Peyer's patch (tissue), 4 donors: Measurements from ENCODE around the gene COL26A1. TPM values are rescaled to one million over a fixed set of nuclear protein-coding genes. Genes with fewer than 3 reads are reported as not detected.
"Not testable (repeated sequence)": the region's sequence is repeated elsewhere in the genome, so short reads cannot be mapped to it uniquely, and the experiment has no call there.

Experiments
- DNase-seq, 3 donors: peaks; one replicate each; pipeline ENCODE4 v3.0.0-alpha.2; 2017 to 2019
- H3K27ac ChIP-seq, 4 donors: fragments of 200-600 bp; sonication (generic); one replicate each; pipeline ENCODE4 v1.5.1; 2016 to 2019
- H3K27me3 ChIP-seq, 2 donors: fragments of 200-600 bp; sonication (generic); one replicate each; pipeline ENCODE4 v1.5.1; 2019
- H3K36me3 ChIP-seq, 3 donors: fragments of 200-600 bp; sonication (generic); one replicate each; pipeline ENCODE4 v1.5.1; 2016 to 2019
- H3K4me1 ChIP-seq, 4 donors: fragments of 200-600 bp; sonication (generic); one replicate each; pipeline ENCODE4 v1.5.1; 2016 to 2019
- H3K4me3 ChIP-seq, 4 donors: fragments of 200-600 bp; sonication (generic); 1 replicate in 3 of 4; 2 replicates in 1 of 4; pipeline ENCODE4 v1.5.1; 2016 to 2019; ENCODE audit warnings: mild to moderate bottlenecking in 1 of 4
- H3K9me3 ChIP-seq, 4 donors: fragments of 200-600 bp; sonication (generic); one replicate each; pipeline ENCODE4 v1.5.1; 2016 to 2019; ENCODE audit warnings: mild to moderate bottlenecking in 1 of 4
- POLR2A ChIP-seq, 2 donors: fragments of 450-650 bp; IDR thresholded peaks; one replicate each; pipeline ENCODE4 v1.5.1; 2017; ENCODE audit warnings: antibody characterized with exemption in 2 of 2, mild to moderate bottlenecking in 2 of 2, moderate library complexity in 2 of 2
- total RNA-seq, 4 donors: library from RNA; depleted of rRNA; stranded (reverse); fragments of >200 nt; gene quantifications; one replicate each; pipeline ENCODE4 v1.1.0, GENCODE V29; 2016
- TF ChIP-seq, protein P1 (sequence below), 6 experiments: fragments of 450-650 bp in 4 of 6; fragments of 200-600 bp in 2 of 6; sonication (generic) in 1 of 6; IDR thresholded peaks; one replicate each; pipeline ENCODE4 v1.5.1; 2017 to 2019; ENCODE audit warnings: antibody characterized with exemption in 6 of 6, mild to moderate bottlenecking in 3 of 6, moderate library complexity in 1 of 6

Gene COL26A1
- total RNA-seq, 4 donors from 2014 or later, result not detected

DNA sequence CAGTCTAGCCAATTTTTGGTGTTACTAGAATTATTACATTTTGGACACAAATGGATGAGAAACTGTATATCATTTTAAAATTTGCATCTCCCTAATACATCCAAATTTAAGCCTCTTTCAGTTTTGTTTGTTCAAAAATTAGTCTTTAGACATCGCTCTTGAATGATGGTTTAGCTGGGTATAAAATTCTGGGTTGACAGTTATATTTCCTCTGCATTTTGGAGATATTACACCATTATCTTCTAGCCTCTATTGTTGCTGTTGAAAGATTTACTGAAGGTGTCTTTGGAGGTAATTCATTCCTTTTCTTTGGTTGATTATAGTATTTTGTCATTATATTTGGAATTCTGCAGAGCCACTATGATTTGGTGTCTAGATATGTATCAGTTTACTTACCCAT lies 116.5 kb downstream of the COL26A1 start:
- no peak for TF ChIP-seq POLR2A (IDR thresholded peaks at IDR 0.05)
- TF ChIP-seq, protein P1, sequence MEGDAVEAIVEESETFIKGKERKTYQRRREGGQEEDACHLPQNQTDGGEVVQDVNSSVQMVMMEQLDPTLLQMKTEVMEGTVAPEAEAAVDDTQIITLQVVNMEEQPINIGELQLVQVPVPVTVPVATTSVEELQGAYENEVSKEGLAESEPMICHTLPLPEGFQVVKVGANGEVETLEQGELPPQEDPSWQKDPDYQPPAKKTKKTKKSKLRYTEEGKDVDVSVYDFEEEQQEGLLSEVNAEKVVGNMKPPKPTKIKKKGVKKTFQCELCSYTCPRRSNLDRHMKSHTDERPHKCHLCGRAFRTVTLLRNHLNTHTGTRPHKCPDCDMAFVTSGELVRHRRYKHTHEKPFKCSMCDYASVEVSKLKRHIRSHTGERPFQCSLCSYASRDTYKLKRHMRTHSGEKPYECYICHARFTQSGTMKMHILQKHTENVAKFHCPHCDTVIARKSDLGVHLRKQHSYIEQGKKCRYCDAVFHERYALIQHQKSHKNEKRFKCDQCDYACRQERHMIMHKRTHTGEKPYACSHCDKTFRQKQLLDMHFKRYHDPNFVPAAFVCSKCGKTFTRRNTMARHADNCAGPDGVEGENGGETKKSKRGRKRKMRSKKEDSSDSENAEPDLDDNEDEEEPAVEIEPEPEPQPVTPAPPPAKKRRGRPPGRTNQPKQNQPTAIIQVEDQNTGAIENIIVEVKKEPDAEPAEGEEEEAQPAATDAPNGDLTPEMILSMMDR (IDR thresholded peaks at IDR 0.05), result no peak
- DNase-seq, result no peak

DNA sequence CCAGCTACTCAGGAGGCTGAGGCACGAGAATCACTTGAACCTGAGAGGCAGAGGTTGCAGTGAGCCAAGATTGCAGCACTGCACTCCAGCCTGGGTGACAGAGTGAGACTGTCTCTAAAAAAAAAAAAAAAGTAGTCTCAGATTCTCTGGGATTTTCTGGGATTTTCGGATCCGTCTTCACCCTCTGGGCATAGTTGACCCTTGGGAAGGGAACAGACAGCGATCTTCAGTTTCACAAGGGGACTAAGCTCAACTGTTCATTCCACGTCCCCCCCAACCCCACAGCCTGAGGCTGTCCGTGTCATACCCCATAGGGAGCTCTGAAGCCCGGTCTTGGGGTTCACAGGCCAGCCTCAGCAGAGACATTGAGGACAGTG lies 123.4 kb downstream of the COL26A1 start:
- H3K27me3 ChIP-seq, DNase-seq, H3K4me1 ChIP-seq, H3K4me3 ChIP-seq, H3K27ac ChIP-seq, H3K9me3 ChIP-seq, H3K36me3 ChIP-seq: not testable (repeated sequence)

More for the DNA sequence above, 116.5 kb downstream of the COL26A1 start:
- Histone ChIP-seq H3K4me1 (no peaks in the 10 kb centered on the region), H3K27ac (no peak overlapping the region), H3K9me3 (peaks cover 0 to 8% (median 1%) of the 10 kb centered on the region in 4 donors), H3K27me3 (no peaks in the 10 kb centered on the region), H3K36me3 (no peaks in the 10 kb centered on the region), H3K4me3 (no peak overlapping the region)

DNA sequence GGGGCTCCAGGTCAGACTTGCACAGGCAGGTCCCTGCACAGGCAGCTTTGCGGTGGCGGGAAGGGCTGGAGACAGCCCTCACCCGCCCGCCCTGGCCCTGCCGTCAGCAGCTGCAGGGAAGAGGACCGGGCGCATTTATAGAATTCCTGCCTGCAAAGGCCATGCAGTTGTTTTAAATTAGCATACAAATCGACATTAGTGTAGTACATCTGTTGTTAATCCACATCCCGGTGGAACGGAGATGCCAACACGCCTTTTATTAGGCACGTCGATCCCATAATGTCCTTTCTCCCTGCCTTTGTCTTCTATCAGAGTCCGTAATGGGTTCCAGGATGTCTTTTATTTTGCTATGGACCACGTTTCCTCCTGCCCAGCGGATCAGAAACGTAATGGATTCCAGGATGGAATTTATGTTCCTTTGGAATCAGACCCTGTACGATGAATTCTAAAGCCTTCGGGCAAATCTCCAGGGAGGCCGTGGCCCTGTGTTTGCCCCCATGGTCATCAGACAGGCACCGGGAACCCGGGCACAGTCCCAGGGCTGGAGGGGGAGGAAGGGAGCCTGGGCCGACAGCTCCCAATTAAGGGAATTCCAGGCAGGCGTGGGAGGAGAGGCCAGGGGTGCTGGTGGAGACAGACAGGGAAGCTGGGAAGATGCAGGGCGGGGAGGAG lies 123.9 kb downstream of the COL26A1 start:
- DNase-seq, result no peak
- no peaks in the 10 kb centered on the region for H3K27me3 ChIP-seq
- no peak overlapping the region for H3K27ac ChIP-seq
- H3K4me1 ChIP-seq, result no peaks in the 10 kb centered on the region
- no peak overlapping the region for H3K4me3 ChIP-seq
- H3K36me3 ChIP-seq, result no peaks in the 10 kb centered on the region
- no peaks in the 10 kb centered on the region for H3K9me3 ChIP-seq
- no peak for TF ChIP-seq POLR2A (IDR thresholded peaks at IDR 0.05)
- TF ChIP-seq, protein P1 (IDR thresholded peaks at IDR 0.05), result no peak

DNA sequence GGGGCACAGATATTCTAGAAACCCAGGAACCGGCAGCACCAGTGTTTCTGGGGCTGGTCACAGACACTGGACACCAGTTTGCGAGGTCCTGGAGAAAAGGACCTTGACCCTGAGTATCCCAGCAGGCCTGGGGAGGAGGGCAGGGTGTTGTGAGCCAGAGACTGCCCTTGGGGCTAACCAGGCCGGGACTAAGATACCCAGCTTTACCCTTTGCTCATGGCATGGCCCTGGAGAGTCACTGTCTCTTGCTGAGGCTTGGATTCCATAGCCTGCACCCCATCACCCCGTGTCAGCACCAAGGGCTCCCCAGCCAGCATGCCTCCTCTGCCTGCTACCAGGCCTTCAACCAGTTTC lies 124.4 kb downstream of the COL26A1 start:
- no peaks in the 10 kb centered on the region for H3K4me1 ChIP-seq
- DNase-seq, result no peak
- no peaks in the 10 kb centered on the region for H3K9me3 ChIP-seq
- H3K4me3 ChIP-seq, result no peak overlapping the region
- H3K27ac ChIP-seq, result no peak overlapping the region
- no peaks in the 10 kb centered on the region for H3K36me3 ChIP-seq
- TF ChIP-seq, protein P1 (IDR thresholded peaks at IDR 0.05), result no peak
- no peak for TF ChIP-seq POLR2A (IDR thresholded peaks at IDR 0.05)
- no peaks in the 10 kb centered on the region for H3K27me3 ChIP-seq

DNA sequence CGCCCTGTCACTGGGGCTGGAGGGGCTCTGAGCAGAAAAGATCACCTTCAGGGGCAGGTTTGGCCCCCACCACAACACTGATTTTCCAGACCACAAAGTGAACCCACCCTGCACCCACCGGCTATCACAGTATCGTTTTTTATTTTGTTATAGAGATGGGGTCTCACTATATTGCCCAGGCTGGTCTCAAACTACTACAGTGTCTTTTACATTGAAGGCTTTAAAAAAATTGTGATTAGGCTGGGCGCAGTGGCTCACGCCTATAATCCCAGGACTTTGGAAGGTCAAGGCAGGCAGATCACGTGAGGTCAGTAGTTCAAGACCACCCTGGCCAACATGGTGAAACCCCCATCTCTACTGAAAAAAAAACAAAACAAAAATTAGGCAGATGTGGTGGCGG lies 125.1 kb downstream of the COL26A1 start:
- TF ChIP-seq, protein P1 (IDR thresholded peaks at IDR 0.05), result no peak
- TF ChIP-seq POLR2A (IDR thresholded peaks at IDR 0.05), result no peak
- Histone ChIP-seq H3K4me3 (no peak overlapping the region), H3K9me3 (no peaks in the 10 kb centered on the region), H3K4me1 (no peaks in the 10 kb centered on the region), H3K27me3 (no peaks in the 10 kb centered on the region), H3K36me3 (no peaks in the 10 kb centered on the region), H3K27ac (no peak overlapping the region)
- DNase-seq, result no peak

DNA sequence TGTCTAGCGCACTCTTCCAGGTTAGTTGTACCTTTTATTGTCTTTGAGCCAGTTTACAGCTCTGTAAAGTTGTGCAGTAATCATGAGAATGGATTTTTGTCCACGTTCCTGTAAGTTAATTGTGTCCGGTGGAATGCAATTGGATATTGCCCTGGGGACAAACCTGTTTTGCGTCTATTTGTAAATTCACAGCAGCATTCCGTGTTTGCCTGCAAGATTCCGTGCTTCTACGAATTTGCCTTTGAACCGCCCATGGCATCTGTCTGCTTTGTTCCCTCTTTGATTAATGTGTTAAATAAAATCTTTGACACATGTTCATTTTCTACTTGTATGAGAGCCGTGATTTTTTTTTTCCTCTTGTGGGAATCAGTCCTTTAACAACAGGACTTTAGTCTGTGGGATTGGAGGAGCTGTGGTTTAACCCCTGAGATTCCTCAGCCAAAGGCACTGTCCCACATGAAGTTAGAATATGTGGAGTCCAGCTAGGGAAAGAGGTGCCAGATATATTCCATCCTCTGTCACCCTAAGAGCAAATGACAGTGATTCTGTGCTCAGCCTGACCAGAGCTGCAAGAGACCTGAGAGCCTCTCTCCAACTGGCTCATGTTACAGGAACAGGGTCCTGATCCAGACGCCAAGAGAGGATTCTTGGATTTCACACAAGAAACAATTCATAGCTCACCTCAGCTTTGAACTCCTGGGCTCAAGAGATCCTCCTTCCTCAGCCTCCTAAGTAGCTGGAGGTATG lies 126.3 kb downstream of the COL26A1 start:
- Histone ChIP-seq H3K4me3 (no peak overlapping the region), H3K36me3 (no peaks in the 10 kb centered on the region), H3K27ac (no peak overlapping the region), H3K9me3 (no peaks in the 10 kb centered on the region), H3K4me1 (no peaks in the 10 kb centered on the region), H3K27me3 (no peaks in the 10 kb centered on the region)
- TF ChIP-seq, protein P1 (IDR thresholded peaks at IDR 0.05), result no peak
- TF ChIP-seq POLR2A (IDR thresholded peaks at IDR 0.05), result no peak
- DNase-seq, result no peak

DNA sequence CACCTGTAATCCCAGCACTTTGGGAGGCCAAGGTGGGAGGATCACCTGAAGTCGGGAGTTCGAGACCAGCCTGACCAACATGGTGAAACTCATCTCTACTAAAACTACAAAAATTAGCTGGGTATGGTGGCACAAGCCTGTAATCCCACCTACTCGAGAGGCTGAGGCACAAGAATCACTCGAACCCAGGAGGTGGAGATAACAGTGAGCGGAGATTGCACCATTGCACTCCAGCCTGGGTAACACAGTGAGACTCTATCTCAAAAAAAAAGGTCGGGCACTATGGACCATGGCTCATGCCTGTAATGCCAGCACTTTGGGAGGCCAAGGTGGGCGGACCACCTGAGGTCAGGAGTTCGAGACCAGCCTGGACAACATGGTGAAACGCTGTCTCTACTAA lies 127.8 kb downstream of the COL26A1 start:
- H3K9me3 ChIP-seq, result not testable (repeated sequence)

DNA sequence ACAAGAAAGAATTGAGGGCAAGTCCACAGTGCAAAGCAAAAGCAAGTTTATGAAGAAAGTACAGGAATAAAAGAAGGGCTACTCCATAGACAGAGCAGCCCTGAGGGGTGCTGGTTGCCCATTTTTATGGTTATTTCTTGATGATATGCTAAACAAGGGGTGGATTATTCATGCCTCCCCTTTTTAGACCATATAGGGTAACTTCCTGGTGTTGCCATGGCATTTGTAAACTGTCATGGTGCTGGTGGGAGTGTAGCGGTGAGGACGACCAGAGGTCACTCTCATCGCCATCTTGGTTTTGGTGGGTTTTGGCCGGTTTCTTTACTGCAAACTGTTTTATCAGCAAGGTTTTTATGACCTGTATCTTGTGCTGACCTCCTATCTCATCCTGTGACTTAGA lies 128.8 kb downstream of the COL26A1 start:
- H3K4me1 ChIP-seq, H3K9me3 ChIP-seq, H3K36me3 ChIP-seq, H3K27ac ChIP-seq, H3K27me3 ChIP-seq, DNase-seq, H3K4me3 ChIP-seq: not testable (repeated sequence)

More for the DNA sequence above, 127.8 kb downstream of the COL26A1 start:
- H3K4me1 ChIP-seq, H3K4me3 ChIP-seq, H3K36me3 ChIP-seq, H3K27me3 ChIP-seq, DNase-seq, H3K27ac ChIP-seq: not testable (repeated sequence)
